ENCODE data around the gene RILP. TPM values are rescaled to one million over a fixed set of nuclear protein-coding genes. Genes with fewer than 3 reads are reported as not detected.
A peak's percentile ranks its signal among the peaks of the same experiment; 100 is the strongest.

The RILP gene
- total RNA-seq, 2 donors from 2014 or later = 21.0 to 68.2 TPM

GRCh38 chr17:1623057-1623630, 26.5 kb downstream of the RILP start:
- intact Hi-C loops (cut with DNase I) = no loop called here
- H3K9me3 ChIP-seq = no peaks in the 10 kb centered on the region
- no peaks in the 10 kb centered on the region for H3K27me3 ChIP-seq
- H3K4me3 ChIP-seq = no peak overlapping the region
- ATAC-seq (no peak), DNase-seq (no peak)
- WGBS, 2 donors = 94 to 99% methylated on average over 6 to 14 of the region's 14 CpGs
- no peak overlapping the region for H3K27ac ChIP-seq
- no peak for TF ChIP-seq POLR2A (IDR thresholded peaks at IDR 0.05)
- TF ChIP-seq CTCF (IDR thresholded peaks at IDR 0.05) = no peak
- H3K36me3 ChIP-seq (replicated peaks in 1 of 2; ENCODE audit: insufficient read depth in 1 of 2, low read depth in 2 of 2) = no peaks in the 10 kb centered on the region
- H3K4me1 ChIP-seq = peaks cover 9% of the 10 kb centered on the region

GRCh38 chr17:1621273-1621954, 28.3 kb downstream of the RILP start:
- no peak for TF ChIP-seq CTCF (IDR thresholded peaks at IDR 0.05)
- TF ChIP-seq POLR2A (IDR thresholded peaks at IDR 0.05) = no peak
- Histone ChIP-seq H3K9me3 (no peaks in the 10 kb centered on the region), H3K36me3 (replicated peaks in 1 of 2; ENCODE audit: insufficient read depth in 1 of 2, low read depth in 2 of 2) (no peaks in the 10 kb centered on the region), H3K27me3 (no peaks in the 10 kb centered on the region), H3K4me3 (no peak overlapping the region), H3K4me1 (no peaks in the 10 kb centered on the region), H3K27ac (no peak overlapping the region)
- ATAC-seq = no peak
- DNase-seq = no peak
- WGBS, 2 donors = 80 to 81% methylated on average over 18 to 22 of the region's 22 CpGs
- intact Hi-C loops (cut with DNase I) = no loop called here

GRCh38 chr17:1620486-1620885, 29.2 kb downstream of the RILP start:
- 89 to 97% methylated on average over 10 to 13 of the region's 13 CpGs for WGBS, 2 donors
- no peaks in the 10 kb centered on the region for H3K36me3 ChIP-seq (replicated peaks in 1 of 2; ENCODE audit: insufficient read depth in 1 of 2, low read depth in 2 of 2)
- no peak overlapping the region for H3K4me3 ChIP-seq
- no peak overlapping the region for H3K27ac ChIP-seq
- TF ChIP-seq POLR2A (IDR thresholded peaks at IDR 0.05) (no peak), CTCF (IDR thresholded peaks at IDR 0.05) (no peak)
- H3K4me1 ChIP-seq = no peaks in the 10 kb centered on the region
- H3K9me3 ChIP-seq = no peaks in the 10 kb centered on the region
- DNase-seq (no peak), ATAC-seq (no peak)
- H3K27me3 ChIP-seq = no peaks in the 10 kb centered on the region
- intact Hi-C loops (cut with DNase I) = no loop called here

GRCh38 chr17:1617620-1618174, 32.0 kb downstream of the RILP start:
- intact Hi-C loops (cut with DNase I) = no loop called here
- H3K36me3 ChIP-seq (replicated peaks in 1 of 2; ENCODE audit: insufficient read depth in 1 of 2, low read depth in 2 of 2) = no peaks in the 10 kb centered on the region
- H3K4me1 ChIP-seq = no peaks in the 10 kb centered on the region
- H3K27ac ChIP-seq = no peak overlapping the region
- ATAC-seq (no peak), DNase-seq (peak in 1 of 4 donors; percentile 43)
- WGBS, 2 donors = 81 to 83% methylated on average over 17 to 18 of the region's 20 CpGs
- TF ChIP-seq POLR2A (IDR thresholded peaks at IDR 0.05) (no peak), CTCF (IDR thresholded peaks at IDR 0.05) (no peak)
- H3K27me3 ChIP-seq = no peaks in the 10 kb centered on the region
- no peak overlapping the region for H3K4me3 ChIP-seq
- H3K9me3 ChIP-seq = no peaks in the 10 kb centered on the region
